ENCODE data around the gene FHIT. TPM values are rescaled to one million over a fixed set of nuclear protein-coding genes. Genes with fewer than 3 reads are reported as not detected.

Gene FHIT
- total and polyA plus RNA-seq, 4 donors = 2.6 to 21.3 (median 8.7) TPM

- TF ChIP-seq, protein P1, sequence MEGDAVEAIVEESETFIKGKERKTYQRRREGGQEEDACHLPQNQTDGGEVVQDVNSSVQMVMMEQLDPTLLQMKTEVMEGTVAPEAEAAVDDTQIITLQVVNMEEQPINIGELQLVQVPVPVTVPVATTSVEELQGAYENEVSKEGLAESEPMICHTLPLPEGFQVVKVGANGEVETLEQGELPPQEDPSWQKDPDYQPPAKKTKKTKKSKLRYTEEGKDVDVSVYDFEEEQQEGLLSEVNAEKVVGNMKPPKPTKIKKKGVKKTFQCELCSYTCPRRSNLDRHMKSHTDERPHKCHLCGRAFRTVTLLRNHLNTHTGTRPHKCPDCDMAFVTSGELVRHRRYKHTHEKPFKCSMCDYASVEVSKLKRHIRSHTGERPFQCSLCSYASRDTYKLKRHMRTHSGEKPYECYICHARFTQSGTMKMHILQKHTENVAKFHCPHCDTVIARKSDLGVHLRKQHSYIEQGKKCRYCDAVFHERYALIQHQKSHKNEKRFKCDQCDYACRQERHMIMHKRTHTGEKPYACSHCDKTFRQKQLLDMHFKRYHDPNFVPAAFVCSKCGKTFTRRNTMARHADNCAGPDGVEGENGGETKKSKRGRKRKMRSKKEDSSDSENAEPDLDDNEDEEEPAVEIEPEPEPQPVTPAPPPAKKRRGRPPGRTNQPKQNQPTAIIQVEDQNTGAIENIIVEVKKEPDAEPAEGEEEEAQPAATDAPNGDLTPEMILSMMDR (IDR thresholded peaks at IDR 0.05; ENCODE audit: control extremely low read depth, extremely low read depth) = no peak
- Histone ChIP-seq H3K27ac (ENCODE audit: low read depth in 1 of 2, low read length in 1 of 2) (no peak overlapping the region), H3K9ac (ENCODE audit: insufficient read depth in 1 of 2, low read length in 2 of 2) (peak overlapping the region in 1 of 2 donors; percentile 4), H3K9me3 (ENCODE audit: control insufficient read depth in 4 of 4, insufficient read depth in 3 of 4, low read length in 3 of 4) (no peaks in the 10 kb centered on the region), H3K36me3 (ENCODE audit: control insufficient read depth in 4 of 4, insufficient read depth in 4 of 4, low read length in 4 of 4) (no peaks in the 10 kb centered on the region), H3K4me3 (no peak overlapping the region), H3K27me3 (ENCODE audit: control insufficient read depth in 3 of 3, insufficient read depth in 3 of 3, low read length in 2 of 3) (no peaks in the 10 kb centered on the region), H3K4me1 (ENCODE audit: control insufficient read depth in 5 of 5, insufficient read depth in 5 of 5, low read length in 5 of 5) (no peaks in the 10 kb centered on the region)
- DNase-seq (no peak), ATAC-seq (ENCODE audit: insufficient read depth, low FRiP score) (no peak)
- WGBS, 2 donors = 81 to 86% methylated on average over 12 of the region's 12 CpGs
These were observed 1202.8 kb downstream of the FHIT start for GRCh38 chr3:60048447-60048848.

GRCh38 chr3:60047426-60048200, 1203.6 kb downstream of the FHIT start:
- H3K9me3 ChIP-seq (ENCODE audit: control insufficient read depth in 4 of 4, insufficient read depth in 3 of 4, low read length in 3 of 4) = no peaks in the 10 kb centered on the region
- ATAC-seq (ENCODE audit: insufficient read depth, low FRiP score) (no peak), DNase-seq (no peak)
- H3K4me3 ChIP-seq = no peak overlapping the region
- no peaks in the 10 kb centered on the region for H3K4me1 ChIP-seq (ENCODE audit: control insufficient read depth in 5 of 5, insufficient read depth in 5 of 5, low read length in 5 of 5)
- TF ChIP-seq, protein P1 (IDR thresholded peaks at IDR 0.05; ENCODE audit: control extremely low read depth, extremely low read depth) = no peak
- H3K9ac ChIP-seq (ENCODE audit: insufficient read depth in 1 of 2, low read length in 2 of 2) = no peak overlapping the region
- WGBS, 2 donors = 91 to 96% methylated on average over 9 of the region's 9 CpGs
- H3K27ac ChIP-seq (ENCODE audit: low read depth in 1 of 2, low read length in 1 of 2) = no peak overlapping the region
- no peaks in the 10 kb centered on the region for H3K27me3 ChIP-seq (ENCODE audit: control insufficient read depth in 3 of 3, insufficient read depth in 3 of 3, low read length in 2 of 3)
- no peaks in the 10 kb centered on the region for H3K36me3 ChIP-seq (ENCODE audit: control insufficient read depth in 4 of 4, insufficient read depth in 4 of 4, low read length in 4 of 4)

DNA sequence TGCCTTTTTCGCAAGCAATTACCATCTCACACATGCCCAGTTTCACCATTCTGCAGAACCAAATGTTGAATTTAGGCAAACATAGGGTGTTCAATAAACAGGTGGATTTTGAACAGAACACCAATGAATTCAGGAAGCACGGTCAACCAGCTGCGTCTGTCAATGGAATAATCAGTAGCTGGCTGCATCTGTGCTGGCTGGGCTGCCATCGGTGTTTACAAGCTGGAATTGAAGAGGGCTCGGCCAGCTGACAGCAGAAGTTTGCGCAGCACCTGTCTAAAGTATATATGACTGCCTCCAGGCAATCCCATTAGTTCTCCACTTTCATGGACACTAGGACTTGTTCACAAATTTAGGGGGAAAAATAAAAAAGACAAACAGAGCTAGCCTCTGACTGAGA, 1205.0 kb downstream of the FHIT start:
- ATAC-seq (ENCODE audit: insufficient read depth, low FRiP score) (no peak), DNase-seq (no peak)
- Histone ChIP-seq H3K27ac (ENCODE audit: low read depth in 1 of 2, low read length in 1 of 2) (no peak overlapping the region), H3K36me3 (ENCODE audit: control insufficient read depth in 4 of 4, insufficient read depth in 4 of 4, low read length in 4 of 4) (no peaks in the 10 kb centered on the region), H3K9ac (ENCODE audit: insufficient read depth in 1 of 2, low read length in 2 of 2) (no peak overlapping the region), H3K4me1 (ENCODE audit: control insufficient read depth in 5 of 5, insufficient read depth in 5 of 5, low read length in 5 of 5) (no peaks in the 10 kb centered on the region), H3K9me3 (ENCODE audit: control insufficient read depth in 4 of 4, insufficient read depth in 3 of 4, low read length in 3 of 4) (no peaks in the 10 kb centered on the region), H3K27me3 (ENCODE audit: control insufficient read depth in 3 of 3, insufficient read depth in 3 of 3, low read length in 2 of 3) (no peaks in the 10 kb centered on the region), H3K4me3 (no peak overlapping the region)
- TF ChIP-seq, protein P1 (IDR thresholded peaks at IDR 0.05; ENCODE audit: control extremely low read depth, extremely low read depth) = no peak
- 84 to 88% methylated on average over 6 of the region's 6 CpGs for WGBS, 2 donors

Measured in lung (tissue), 12 donors.